RWPE2 (cell line): ENCODE results near the gene GMDS.

Experiments
- ATAC-seq: fragments of 200-7000 bp; cut with Tn5 transposase; 3 replicates; pipeline ENCODE4 v1.9.1; 2021; ENCODE audit warnings: low read depth
- DNase-seq: peaks from one replicate; pipeline ENCODE4 v3.0.0-alpha.2; 2020; ENCODE audit warnings: low spot score
- H3K27ac ChIP-seq: fragments of 450-650 bp; 2 replicates; pipeline ENCODE4 v1.5.1; 2017; ENCODE audit warnings: mild to moderate bottlenecking; ENCODE audit not compliant: poor library complexity, severe bottlenecking
- H3K27me3 ChIP-seq: fragments of 250-450 bp; sonication (Bioruptor Pico); 2 replicates; pipeline ENCODE4 v1.5.1; 2021; ENCODE audit warnings: mild to moderate bottlenecking, moderate library complexity; ENCODE audit not compliant: insufficient read depth, poor library complexity, severe bottlenecking
- H3K36me3 ChIP-seq: fragments of 250-450 bp; sonication (Bioruptor Pico); 2 replicates; pipeline ENCODE4 v1.5.1; 2020; ENCODE audit warnings: low read depth, mild to moderate bottlenecking, moderate library complexity
- H3K4me1 ChIP-seq: fragments of 250-450 bp; sonication (Bioruptor Pico); 2 replicates; pipeline ENCODE4 v1.5.1; 2021; ENCODE audit warnings: mild to moderate bottlenecking, moderate library complexity; ENCODE audit not compliant: insufficient read depth, poor library complexity, severe bottlenecking
- H3K4me3 ChIP-seq: fragments of 250-450 bp; sonication (Bioruptor Pico); 2 replicates; pipeline ENCODE4 v1.5.1; 2021; ENCODE audit warnings: mild to moderate bottlenecking, moderate library complexity; ENCODE audit not compliant: severe bottlenecking
- H3K9me3 ChIP-seq: fragments of 250-450 bp; sonication (Bioruptor Pico); 2 replicates; pipeline ENCODE4 v1.5.1; 2021; ENCODE audit warnings: mild to moderate bottlenecking, moderate library complexity; ENCODE audit not compliant: severe bottlenecking
- TF ChIP-seq, protein P1 (sequence below): fragments of 450-650 bp; IDR thresholded peaks from one replicate; pipeline ENCODE4 v1.5.1; 2017; ENCODE audit warnings: mild to moderate bottlenecking, moderate library complexity; ENCODE audit not compliant: poor library complexity, severe bottlenecking

The GMDS gene

GRCh38 chr6:2133716-2134310, 111.6 kb downstream of the GMDS start:
- TF ChIP-seq, protein P1, sequence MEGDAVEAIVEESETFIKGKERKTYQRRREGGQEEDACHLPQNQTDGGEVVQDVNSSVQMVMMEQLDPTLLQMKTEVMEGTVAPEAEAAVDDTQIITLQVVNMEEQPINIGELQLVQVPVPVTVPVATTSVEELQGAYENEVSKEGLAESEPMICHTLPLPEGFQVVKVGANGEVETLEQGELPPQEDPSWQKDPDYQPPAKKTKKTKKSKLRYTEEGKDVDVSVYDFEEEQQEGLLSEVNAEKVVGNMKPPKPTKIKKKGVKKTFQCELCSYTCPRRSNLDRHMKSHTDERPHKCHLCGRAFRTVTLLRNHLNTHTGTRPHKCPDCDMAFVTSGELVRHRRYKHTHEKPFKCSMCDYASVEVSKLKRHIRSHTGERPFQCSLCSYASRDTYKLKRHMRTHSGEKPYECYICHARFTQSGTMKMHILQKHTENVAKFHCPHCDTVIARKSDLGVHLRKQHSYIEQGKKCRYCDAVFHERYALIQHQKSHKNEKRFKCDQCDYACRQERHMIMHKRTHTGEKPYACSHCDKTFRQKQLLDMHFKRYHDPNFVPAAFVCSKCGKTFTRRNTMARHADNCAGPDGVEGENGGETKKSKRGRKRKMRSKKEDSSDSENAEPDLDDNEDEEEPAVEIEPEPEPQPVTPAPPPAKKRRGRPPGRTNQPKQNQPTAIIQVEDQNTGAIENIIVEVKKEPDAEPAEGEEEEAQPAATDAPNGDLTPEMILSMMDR = no peak
- no peak overlapping the region for H3K27ac ChIP-seq
- H3K4me1 ChIP-seq = peaks cover 30% of the 10 kb centered on the region
- ATAC-seq (no peak), DNase-seq (no peak)
- H3K9me3 ChIP-seq = no peaks in the 10 kb centered on the region
- no peaks in the 10 kb centered on the region for H3K36me3 ChIP-seq
- no peak overlapping the region for H3K4me3 ChIP-seq
- H3K27me3 ChIP-seq = no peaks in the 10 kb centered on the region

DNA sequence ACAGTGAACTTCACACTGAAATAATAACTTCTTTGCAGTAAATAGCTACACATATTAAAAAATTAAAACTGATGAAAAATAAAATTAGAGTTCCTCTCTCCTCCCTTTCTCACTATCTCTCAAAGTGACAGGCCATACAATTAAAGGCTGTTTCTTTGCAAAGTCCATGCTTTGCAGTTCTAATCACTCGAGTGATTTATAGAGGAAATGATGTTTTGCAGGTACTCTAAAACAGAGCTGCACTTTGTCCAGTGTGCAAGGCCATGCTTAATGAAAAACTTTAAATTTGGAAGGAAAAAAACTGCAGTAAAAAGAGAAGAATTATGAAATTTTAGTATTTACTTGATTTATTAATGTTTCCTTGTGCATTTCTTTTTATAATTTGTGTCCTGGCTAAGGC, 112.5 kb downstream of the GMDS start:
- ATAC-seq (no peak), DNase-seq (no peak)
- peaks cover 30% of the 10 kb centered on the region for H3K4me1 ChIP-seq
- TF ChIP-seq, protein P1 = no peak
- no peaks in the 10 kb centered on the region for H3K27me3 ChIP-seq
- H3K27ac ChIP-seq = peak overlapping the region; percentile 12
- no peaks in the 10 kb centered on the region for H3K9me3 ChIP-seq
- no peak overlapping the region for H3K4me3 ChIP-seq
- no peaks in the 10 kb centered on the region for H3K36me3 ChIP-seq

- no peaks in the 10 kb centered on the region for H3K27me3 ChIP-seq
- no peaks in the 10 kb centered on the region for H3K9me3 ChIP-seq
- no peak for DNase-seq
- H3K36me3 ChIP-seq = no peaks in the 10 kb centered on the region
- TF ChIP-seq, protein P1 = no peak
- peak overlapping the region; percentile 12 for H3K27ac ChIP-seq
- no peak overlapping the region for H3K4me3 ChIP-seq
- ATAC-seq = peak; percentile 85
- H3K4me1 ChIP-seq = peaks cover 30% of the 10 kb centered on the region
Observed at GRCh38 chr6:2132416-2132815, 113.0 kb downstream of the GMDS start.

DNA sequence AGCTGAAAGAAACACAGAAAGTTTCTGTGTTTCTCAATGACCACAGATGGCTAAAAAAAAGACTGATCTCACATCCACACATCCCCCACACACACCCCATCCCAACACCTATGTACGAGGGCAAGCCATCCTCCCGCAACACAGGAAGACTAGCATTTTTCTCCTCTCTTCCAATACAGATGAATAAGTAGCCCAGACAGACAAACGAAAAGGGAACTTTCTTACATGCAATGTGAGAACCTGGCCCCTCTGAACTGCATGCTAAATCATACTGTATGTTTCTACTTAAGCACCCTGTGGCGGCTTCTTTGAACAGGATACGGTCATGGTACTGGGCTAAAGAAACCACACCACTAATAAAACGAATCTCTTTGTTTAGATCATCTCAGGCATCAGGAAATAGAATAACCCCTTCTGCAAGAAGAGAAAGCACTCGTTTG, 116.2 kb downstream of the GMDS start:
- H3K27ac ChIP-seq = no peak overlapping the region
- H3K4me3 ChIP-seq = no peak overlapping the region
- H3K27me3 ChIP-seq = no peaks in the 10 kb centered on the region
- H3K36me3 ChIP-seq = no peaks in the 10 kb centered on the region
- H3K4me1 ChIP-seq = peaks cover 20% of the 10 kb centered on the region
- TF ChIP-seq, protein P1 = no peak
- no peaks in the 10 kb centered on the region for H3K9me3 ChIP-seq
- ATAC-seq (no peak), DNase-seq (no peak)

GRCh38 chr6:2127484-2127911, 117.9 kb downstream of the GMDS start:
- Histone ChIP-seq H3K27ac (no peak overlapping the region), H3K27me3 (no peaks in the 10 kb centered on the region), H3K36me3 (no peaks in the 10 kb centered on the region), H3K4me3 (no peak overlapping the region), H3K9me3 (no peaks in the 10 kb centered on the region), H3K4me1 (peaks cover 3% of the 10 kb centered on the region)
- no peak for ATAC-seq
- TF ChIP-seq, protein P1 = no peak
- DNase-seq = no peak
